ENCODE measurements around the gene ARL4C.

GRCh38 chr2:234481301-234481700, 15.6 kb downstream of the ARL4C start:
- TF ChIP-seq CTCF (IDR thresholded peaks at IDR 0.05 in 4 of 5, conservative IDR thresholded peaks at IDR 0.05 in 1 of 5) (no peak), POLR2A (IDR thresholded peaks at IDR 0.05) (no peak)
